ENCODE measurements around the gene CPNE6. TPM values are rescaled to one million over a fixed set of nuclear protein-coding genes. Genes with fewer than 3 reads are reported as not detected.

Gene CPNE6
- total and polyA plus RNA-seq, 2 donors from 2014 or later = 0.19 to 3.4 TPM

GRCh38 chr14:24070285-24071143 lies 848 bp upstream of the CPNE6 start:
- TF ChIP-seq, protein P1, sequence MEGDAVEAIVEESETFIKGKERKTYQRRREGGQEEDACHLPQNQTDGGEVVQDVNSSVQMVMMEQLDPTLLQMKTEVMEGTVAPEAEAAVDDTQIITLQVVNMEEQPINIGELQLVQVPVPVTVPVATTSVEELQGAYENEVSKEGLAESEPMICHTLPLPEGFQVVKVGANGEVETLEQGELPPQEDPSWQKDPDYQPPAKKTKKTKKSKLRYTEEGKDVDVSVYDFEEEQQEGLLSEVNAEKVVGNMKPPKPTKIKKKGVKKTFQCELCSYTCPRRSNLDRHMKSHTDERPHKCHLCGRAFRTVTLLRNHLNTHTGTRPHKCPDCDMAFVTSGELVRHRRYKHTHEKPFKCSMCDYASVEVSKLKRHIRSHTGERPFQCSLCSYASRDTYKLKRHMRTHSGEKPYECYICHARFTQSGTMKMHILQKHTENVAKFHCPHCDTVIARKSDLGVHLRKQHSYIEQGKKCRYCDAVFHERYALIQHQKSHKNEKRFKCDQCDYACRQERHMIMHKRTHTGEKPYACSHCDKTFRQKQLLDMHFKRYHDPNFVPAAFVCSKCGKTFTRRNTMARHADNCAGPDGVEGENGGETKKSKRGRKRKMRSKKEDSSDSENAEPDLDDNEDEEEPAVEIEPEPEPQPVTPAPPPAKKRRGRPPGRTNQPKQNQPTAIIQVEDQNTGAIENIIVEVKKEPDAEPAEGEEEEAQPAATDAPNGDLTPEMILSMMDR (IDR thresholded peaks at IDR 0.05; ENCODE audit: borderline replicate concordance, extremely low read depth, insufficient read depth) = no peak
- intact Hi-C loops (cut with DNase I) = no loop called here
- Histone ChIP-seq H3K4me1 (ENCODE audit: control insufficient read depth in 2 of 3, insufficient read depth in 2 of 3, low read depth in 1 of 3, low read length in 3 of 3) (peaks cover 0 to 2% (median 0%) of the 10 kb centered on the region in 3 donors), H3K27ac (ENCODE audit: low read depth in 2 of 2, low read length in 2 of 2) (no peak overlapping the region), H3K9me3 (ENCODE audit: control insufficient read depth in 2 of 3, insufficient read depth in 1 of 3, low read length in 3 of 3) (no peaks in the 10 kb centered on the region), H3K27me3 (ENCODE audit: control insufficient read depth, insufficient read depth, low read length) (no peaks in the 10 kb centered on the region), H3K36me3 (ENCODE audit: control insufficient read depth in 2 of 3, insufficient read depth in 3 of 3, low read length in 3 of 3) (no peaks in the 10 kb centered on the region), H3K4me3 (ENCODE audit: low read length in 3 of 3) (no peak overlapping the region), H3K9ac (ENCODE audit: low read length in 3 of 3) (no peak overlapping the region)
- FAIRE-seq = no peak
- DNase-seq = no peak

DNA sequence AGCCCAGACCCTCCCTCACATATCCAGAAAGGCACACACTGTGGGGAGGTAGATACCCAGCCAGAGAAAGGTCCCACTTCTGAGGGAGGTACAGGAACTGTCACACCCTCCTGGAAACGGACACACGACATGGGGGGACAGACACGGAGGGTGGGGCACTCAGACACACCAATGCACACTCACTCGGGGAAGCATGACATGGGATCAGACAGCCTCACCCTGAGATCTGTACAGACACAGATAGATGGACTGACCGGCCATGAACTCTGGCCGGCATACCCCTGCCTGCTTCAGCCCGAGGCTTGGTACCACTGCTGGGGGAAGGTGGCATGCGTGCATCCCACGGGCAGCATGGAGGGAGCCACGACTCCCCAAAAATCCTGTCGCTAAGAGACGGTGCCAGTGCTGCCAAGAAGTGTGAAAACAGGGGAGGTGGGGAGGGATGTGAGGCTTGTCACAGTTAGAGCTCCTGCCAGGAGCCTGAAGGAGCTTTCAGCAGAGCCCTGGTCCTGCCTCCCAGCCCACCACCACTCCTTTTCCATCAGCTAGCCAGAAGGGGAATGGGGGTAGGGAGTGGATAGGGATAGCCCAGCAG lies 571 bp downstream of the CPNE6 start:
- TF ChIP-seq, protein P1 (IDR thresholded peaks at IDR 0.05; ENCODE audit: borderline replicate concordance, extremely low read depth, insufficient read depth) = no peak
- no peak overlapping the region for H3K9ac ChIP-seq (ENCODE audit: low read length in 3 of 3)
- H3K4me3 ChIP-seq (ENCODE audit: low read length in 3 of 3) = no peak overlapping the region
- intact Hi-C loops (cut with DNase I) = no loop called here
- FAIRE-seq (no peak), DNase-seq (peak in 1 of 5 donors; percentile 48)
- no peaks in the 10 kb centered on the region for H3K9me3 ChIP-seq (ENCODE audit: control insufficient read depth in 2 of 3, insufficient read depth in 1 of 3, low read length in 3 of 3)
- no peaks in the 10 kb centered on the region for H3K36me3 ChIP-seq (ENCODE audit: control insufficient read depth in 2 of 3, insufficient read depth in 3 of 3, low read length in 3 of 3)
- no peak overlapping the region for H3K27ac ChIP-seq (ENCODE audit: low read depth in 2 of 2, low read length in 2 of 2)
- H3K27me3 ChIP-seq (ENCODE audit: control insufficient read depth, insufficient read depth, low read length) = no peaks in the 10 kb centered on the region
- H3K4me1 ChIP-seq (ENCODE audit: control insufficient read depth in 2 of 3, insufficient read depth in 2 of 3, low read depth in 1 of 3, low read length in 3 of 3) = peaks cover 0 to 2% (median 0%) of the 10 kb centered on the region in 3 donors

GRCh38 chr14:24072436-24072835 lies 1.1 kb downstream of the CPNE6 start:
- Histone ChIP-seq H3K4me3 (ENCODE audit: low read length in 3 of 3) (no peak overlapping the region), H3K9me3 (ENCODE audit: control insufficient read depth in 2 of 3, insufficient read depth in 1 of 3, low read length in 3 of 3) (no peaks in the 10 kb centered on the region), H3K36me3 (ENCODE audit: control insufficient read depth in 2 of 3, insufficient read depth in 3 of 3, low read length in 3 of 3) (no peaks in the 10 kb centered on the region), H3K27me3 (ENCODE audit: control insufficient read depth, insufficient read depth, low read length) (no peaks in the 10 kb centered on the region), H3K4me1 (ENCODE audit: control insufficient read depth in 2 of 3, insufficient read depth in 2 of 3, low read depth in 1 of 3, low read length in 3 of 3) (peaks cover 0 to 2% (median 0%) of the 10 kb centered on the region in 3 donors), H3K9ac (ENCODE audit: low read length in 3 of 3) (no peak overlapping the region), H3K27ac (ENCODE audit: low read depth in 2 of 2, low read length in 2 of 2) (no peak overlapping the region)
- intact Hi-C loops (cut with DNase I) = no loop called here
- TF ChIP-seq, protein P1 (IDR thresholded peaks at IDR 0.05; ENCODE audit: borderline replicate concordance, extremely low read depth, insufficient read depth) = no peak
- peak in 1 of 5 donors; percentile 51 for DNase-seq
- FAIRE-seq = no peak
